Measurements from ENCODE around the gene DIP2B.
A peak's percentile ranks its signal among the peaks of the same experiment; 100 is the strongest.
"Not testable (repeated sequence)": the region's sequence is repeated elsewhere in the genome, so short reads cannot be mapped to it uniquely, and the experiment has no call there.

The DIP2B gene

GRCh38 chr12:50521781-50522180, 17.0 kb downstream of the DIP2B start:
- not testable (repeated sequence) for DNase-seq

- no peak for DNase-seq
Measured at GRCh38 chr12:50523772-50524171, 19.0 kb downstream of the DIP2B start.

- no peak for DNase-seq
Measured at GRCh38 chr12:50524621-50525020, 19.8 kb downstream of the DIP2B start.

- DNase-seq = no peak
Measured at GRCh38 chr12:50525422-50525821, 20.6 kb downstream of the DIP2B start.

- no peak for DNase-seq
Measured at GRCh38 chr12:50527359-50527726, 22.6 kb downstream of the DIP2B start.

GRCh38 chr12:50528800-50529199, 24.0 kb downstream of the DIP2B start:
- DNase-seq = no peak

GRCh38 chr12:50529345-50529744, 24.6 kb downstream of the DIP2B start:
- no peak for DNase-seq

- DNase-seq = no peak
Measured at GRCh38 chr12:50530532-50530931, 25.7 kb downstream of the DIP2B start.

GRCh38 chr12:50533203-50533584, 28.4 kb downstream of the DIP2B start:
- no peak for DNase-seq

- no peak for DNase-seq
Measured at GRCh38 chr12:50533971-50534370, 29.2 kb downstream of the DIP2B start.

- no peak for DNase-seq
Measured at GRCh38 chr12:50536831-50537537, 32.2 kb downstream of the DIP2B start.

GRCh38 chr12:50537538-50537919, 32.7 kb downstream of the DIP2B start:
- peak; percentile 66 for DNase-seq

- DNase-seq = no peak
Measured at GRCh38 chr12:50538182-50538581, 33.4 kb downstream of the DIP2B start.

GRCh38 chr12:50541139-50541538, 36.4 kb downstream of the DIP2B start:
- DNase-seq = no peak

GRCh38 chr12:50542448-50542847, 37.7 kb downstream of the DIP2B start:
- no peak for DNase-seq

GRCh38 chr12:50543188-50543587, 38.4 kb downstream of the DIP2B start:
- not testable (repeated sequence) for DNase-seq

GRCh38 chr12:50545213-50545612, 40.4 kb downstream of the DIP2B start:
- DNase-seq = no peak

- DNase-seq = no peak
Measured at GRCh38 chr12:50545786-50546185, 41.0 kb downstream of the DIP2B start.

GRCh38 chr12:50546441-50547318, 41.9 kb downstream of the DIP2B start:
- DNase-seq = no peak

- no peak for DNase-seq
Measured at GRCh38 chr12:50547742-50548141, 43.0 kb downstream of the DIP2B start.

- no peak for DNase-seq
Measured at GRCh38 chr12:50549885-50550284, 45.1 kb downstream of the DIP2B start.

- no peak for DNase-seq
Measured at GRCh38 chr12:50550530-50551223, 45.9 kb downstream of the DIP2B start.

GRCh38 chr12:50551866-50552265, 47.1 kb downstream of the DIP2B start:
- DNase-seq = no peak

GRCh38 chr12:50554651-50555050, 49.9 kb downstream of the DIP2B start:
- no peak for DNase-seq

Measured in activated effector memory CD4-positive, alpha-beta T cell treated with anti-CD3 and anti-CD28 coated beads, Interleukin-2, amount 50 U/mL, for 16 hours (primary cell).